ENCODE measurements around the gene SIAH3.
"Not testable (repeated sequence)": the region's sequence is repeated elsewhere in the genome, so short reads cannot be mapped to it uniquely, and the experiment has no call there.

The SIAH3 gene

DNA sequence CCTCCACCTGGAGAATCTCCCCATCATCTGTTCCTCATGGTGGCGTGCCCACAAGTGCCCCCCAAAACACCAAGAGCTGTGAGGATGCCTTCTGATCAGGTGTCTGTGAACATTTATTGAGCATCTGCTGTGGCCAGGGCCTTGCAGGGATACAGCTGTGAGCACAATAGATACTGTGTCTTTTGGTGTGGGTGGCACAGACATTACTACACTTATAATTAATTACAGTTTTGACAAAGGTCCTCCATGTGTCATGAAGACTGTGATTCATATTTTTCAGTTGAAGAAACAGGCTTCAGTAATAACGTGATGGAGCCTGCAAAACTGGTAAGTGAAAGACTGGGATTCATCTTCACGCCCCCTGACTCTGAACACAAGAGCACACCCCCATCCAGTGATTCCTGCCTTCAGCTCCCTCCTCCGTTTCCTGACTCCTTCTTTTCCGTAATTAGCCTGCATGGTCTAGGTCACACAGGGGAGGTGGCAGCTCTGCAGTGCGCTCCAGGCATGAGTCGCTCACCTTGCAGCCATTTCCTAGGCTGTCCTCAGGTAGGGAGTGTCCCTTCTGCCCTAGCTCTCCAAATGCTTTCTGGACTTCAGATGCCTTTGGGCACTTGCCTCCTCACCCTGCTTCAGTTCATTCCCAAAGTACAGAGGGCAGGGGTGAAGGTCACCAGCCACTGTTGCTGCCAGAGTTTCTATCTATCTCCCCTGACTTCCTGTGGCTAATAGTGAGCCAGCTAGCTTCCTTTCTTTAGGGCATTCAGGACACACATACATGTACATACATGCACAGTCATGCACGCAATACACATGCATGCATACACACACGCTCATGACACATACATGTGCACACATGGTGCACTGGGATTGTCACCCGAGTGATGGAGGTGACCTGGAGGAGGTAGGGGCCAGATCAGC, 66.5 kb downstream of the SIAH3 start:
- in situ Hi-C loops (cut with MboI; ENCODE audit: low sequenced_read_pairs): no loop called here

DNA sequence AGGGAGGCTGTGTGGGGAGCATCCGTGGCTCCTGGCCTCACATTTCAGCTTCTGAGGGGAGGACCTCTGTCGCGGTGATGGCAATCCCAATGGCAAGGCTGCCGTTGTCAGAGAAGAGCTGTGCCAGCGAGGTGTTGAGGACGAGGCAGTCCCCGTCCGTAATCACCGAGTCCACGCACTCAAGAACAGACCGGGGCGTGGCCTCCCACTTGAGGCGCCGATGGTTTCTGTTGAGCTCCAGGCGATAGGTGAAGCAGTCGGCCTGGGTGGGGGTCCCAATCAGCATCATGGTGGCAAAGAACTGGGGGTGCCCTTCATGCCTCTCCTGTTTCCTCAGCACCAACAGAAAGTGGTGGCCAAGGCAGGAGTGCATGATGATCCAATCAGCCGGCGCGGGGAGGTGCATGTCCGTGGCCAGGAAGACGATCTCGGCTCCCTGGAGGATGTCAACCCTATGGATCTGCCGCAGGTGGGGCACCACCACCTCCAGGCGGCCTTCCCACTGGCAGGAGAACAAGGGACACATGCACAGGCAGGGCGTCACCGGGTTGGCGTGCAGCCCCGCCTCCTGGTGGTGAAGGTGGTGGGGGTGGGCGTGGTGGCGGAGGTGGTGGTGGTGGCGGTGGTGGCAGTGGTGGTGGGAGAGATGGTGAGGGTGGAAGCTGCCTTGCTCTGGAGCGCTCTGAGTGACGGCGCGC, 68.1 kb downstream of the SIAH3 start:
- in situ Hi-C loops (cut with MboI; ENCODE audit: low sequenced_read_pairs): no loop called here

DNA sequence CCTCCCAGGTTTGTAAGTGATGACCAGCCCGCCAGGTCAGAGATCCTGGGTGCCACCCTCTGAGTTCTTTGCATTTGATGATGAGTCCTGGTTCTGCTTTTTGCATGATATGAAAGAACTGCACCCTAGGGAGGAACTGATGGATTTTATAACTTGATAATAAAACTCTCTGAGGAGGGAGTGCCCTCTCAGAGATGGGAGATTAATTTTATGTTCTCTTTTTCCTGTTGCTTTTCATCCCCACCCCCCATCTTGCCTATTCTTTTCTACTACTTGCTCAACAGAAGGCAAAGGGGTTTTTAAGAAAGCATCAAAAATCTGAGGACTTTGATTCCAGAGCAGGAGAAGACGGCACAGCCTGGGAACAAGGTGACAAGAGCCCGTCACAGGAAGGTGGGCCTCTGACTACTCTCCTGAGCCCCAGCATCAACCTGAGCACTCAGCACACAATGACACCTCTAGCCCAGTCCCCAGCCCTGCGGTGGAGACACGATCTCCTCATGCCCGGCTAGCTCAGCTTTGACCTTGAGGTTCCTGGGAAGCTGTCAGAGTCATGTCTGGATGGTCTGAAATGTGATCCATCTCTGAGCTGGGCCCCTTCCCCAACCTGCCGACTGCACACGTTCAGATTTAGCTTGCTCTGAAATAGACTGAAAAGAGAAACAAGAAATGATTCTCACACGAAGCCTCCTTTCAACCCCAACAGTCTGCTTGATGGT, 69.1 kb downstream of the SIAH3 start:
- in situ Hi-C loops (cut with MboI; ENCODE audit: low sequenced_read_pairs): no loop called here

DNA sequence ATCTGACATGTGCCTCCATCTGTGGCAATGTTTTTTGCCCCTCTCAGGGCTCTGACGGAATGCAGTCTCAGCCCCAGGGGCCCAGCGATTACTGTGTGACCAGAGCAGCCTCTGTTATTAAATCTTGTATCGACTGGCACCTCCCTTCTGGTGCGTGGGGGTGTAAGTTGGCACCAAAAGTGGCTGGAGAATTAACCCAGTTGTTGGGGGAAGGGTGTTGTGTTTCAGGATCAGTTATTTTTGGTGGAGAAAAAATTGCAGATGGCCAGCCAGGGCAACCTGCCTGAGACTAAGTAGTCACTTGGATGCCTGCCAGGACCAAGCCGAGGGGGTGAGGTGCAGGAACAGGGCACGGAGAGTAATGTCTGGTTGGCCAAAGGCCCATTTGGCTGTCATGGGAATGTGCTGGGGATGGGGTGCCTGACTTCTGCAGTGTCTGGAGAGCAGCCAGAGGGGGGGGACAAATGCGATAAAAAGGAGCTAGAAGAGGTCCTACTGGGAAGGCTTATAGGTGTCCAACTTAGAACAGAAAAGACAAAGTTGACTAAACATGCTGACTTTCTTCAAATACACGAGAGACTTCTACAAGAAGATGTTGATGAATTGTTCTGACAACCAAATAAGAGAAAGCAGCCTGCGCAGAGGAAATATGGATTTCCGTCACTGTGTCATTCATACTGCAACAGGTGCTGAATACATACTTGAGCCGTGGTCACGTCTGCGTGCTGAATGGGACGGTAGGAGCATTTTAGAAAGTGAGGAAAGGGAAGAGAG, 69.8 kb downstream of the SIAH3 start:
- in situ Hi-C loops (cut with MboI; ENCODE audit: low sequenced_read_pairs): no loop called here

DNA sequence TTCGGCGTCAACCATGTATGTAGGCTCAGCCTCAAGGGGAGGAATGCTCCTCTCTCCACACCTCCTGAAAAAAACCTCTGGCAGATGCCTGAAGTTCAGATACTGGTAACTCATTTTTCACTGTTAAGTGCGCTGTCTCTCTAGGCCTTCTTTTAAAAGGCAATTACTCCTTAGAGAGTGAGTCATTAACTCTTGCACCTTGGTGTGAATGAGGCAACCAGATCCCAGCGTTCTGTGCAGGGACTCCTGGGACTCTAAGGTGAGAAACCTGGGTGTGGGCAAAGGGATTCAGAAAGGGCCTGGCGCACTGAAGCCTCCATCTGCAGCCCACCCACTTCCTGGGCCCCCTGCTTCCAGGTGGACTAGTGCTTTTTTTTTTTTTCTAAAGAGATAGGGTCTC, 71.7 kb downstream of the SIAH3 start:
- in situ Hi-C loops (cut with MboI; ENCODE audit: low sequenced_read_pairs): no loop called here

DNA sequence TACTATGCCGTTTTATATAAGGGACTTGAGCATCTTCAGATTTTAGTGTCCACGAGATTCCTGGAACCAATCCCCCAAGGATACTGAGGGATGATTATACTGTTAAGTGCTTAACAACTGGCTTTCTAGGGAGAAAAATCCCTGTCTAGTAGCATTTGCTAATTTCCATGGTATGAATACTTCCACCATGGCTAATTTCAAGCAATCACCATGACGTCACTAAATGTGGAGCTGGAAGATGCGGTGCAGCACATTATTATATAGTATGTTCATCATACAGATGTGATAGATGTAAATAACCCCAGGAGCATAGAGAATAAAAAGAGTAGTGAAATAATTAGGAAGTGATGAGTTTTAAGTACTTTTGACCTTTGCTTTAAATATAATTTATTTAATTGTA, 72.7 kb downstream of the SIAH3 start:
- in situ Hi-C loops (cut with MboI; ENCODE audit: low sequenced_read_pairs): no loop called here

DNA sequence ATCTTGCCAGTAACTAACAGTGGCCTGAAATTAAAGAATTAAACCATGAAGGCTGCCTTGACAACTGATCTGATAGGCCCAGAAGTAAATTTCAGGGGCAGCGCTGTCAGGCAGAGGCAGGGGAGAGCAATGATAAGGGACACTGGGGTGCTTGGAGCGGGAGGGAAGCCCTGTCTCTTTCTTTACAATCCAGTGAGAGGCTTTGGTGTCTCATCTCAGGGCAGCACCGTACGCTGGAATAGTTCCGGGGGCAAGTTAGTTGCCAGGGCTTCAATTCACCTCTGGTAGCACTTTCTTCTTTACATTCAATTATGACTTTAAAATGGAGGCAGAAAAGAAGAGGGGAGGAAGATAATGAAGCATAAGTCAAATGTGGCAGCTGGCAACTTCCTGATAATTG, 74.8 kb downstream of the SIAH3 start:
- in situ Hi-C loops (cut with MboI; ENCODE audit: low sequenced_read_pairs): no loop called here

DNA sequence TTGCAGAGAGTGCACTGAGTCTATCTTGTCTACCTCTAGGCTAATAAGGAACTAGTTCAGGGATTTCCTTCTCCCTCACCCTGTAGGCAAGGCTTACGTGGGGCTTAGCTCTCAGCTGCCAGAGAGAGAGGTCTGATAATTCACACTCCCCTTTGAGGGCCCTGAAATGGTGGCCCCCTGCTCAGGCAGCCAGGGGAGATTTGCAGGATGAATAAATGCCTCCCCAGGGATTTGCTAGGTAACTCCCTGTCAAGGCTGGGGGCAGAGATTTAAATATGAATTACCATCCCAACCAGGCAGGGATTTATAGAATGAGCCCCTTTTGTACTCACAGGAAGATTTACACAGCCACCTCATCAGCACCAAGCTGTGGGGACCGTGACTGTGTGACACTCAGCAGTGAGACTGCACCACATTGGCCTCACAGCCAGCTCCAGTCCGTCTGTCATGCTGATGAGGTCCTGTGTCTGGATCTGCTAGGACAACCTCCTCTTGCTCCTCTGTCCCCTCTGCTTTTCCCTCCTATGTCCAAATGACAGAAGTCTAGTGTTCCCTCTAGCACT, 76.1 kb downstream of the SIAH3 start:
- in situ Hi-C loops (cut with MboI; ENCODE audit: low sequenced_read_pairs): no loop called here

DNA sequence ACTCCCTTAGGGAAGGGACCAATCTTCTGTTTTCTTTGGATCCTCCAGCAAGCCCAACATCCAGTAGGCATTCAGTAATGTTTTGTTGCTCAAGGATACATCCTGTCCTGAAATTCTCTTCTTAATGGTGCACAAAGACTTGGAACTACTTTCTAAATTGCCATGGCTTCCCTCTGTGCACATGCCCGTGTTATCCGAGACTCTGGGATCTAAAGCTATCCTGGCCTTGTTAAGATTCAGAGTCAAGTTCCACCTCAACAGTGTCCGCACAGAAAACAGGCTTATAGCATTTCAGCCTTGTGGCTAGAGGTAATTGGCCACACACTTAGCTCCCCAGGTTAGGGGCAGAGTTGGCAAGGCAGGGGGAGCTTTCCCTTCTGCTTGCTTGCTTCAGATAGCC, 77.6 kb downstream of the SIAH3 start:
- in situ Hi-C loops (cut with MboI; ENCODE audit: low sequenced_read_pairs): no loop called here

DNA sequence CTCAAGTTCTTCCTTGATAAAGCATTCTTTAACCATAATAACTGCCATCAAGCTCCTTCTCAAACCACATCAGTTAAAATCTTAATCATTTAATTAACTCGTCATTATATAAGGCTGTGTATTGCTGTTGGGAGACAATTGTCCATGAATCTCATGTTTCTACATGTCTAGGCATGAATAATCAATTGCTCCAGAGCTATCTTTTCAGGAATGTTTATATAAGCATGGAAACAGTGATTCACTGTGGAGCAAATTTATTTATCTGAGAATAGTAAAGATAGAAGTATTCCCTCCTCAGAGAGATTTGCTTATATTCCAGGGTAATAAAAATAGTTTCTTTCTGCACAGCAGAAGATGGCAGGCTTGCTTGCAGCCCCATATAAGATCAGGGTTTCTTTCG, 78.3 kb downstream of the SIAH3 start:
- in situ Hi-C loops (cut with MboI; ENCODE audit: low sequenced_read_pairs): no loop called here

DNA sequence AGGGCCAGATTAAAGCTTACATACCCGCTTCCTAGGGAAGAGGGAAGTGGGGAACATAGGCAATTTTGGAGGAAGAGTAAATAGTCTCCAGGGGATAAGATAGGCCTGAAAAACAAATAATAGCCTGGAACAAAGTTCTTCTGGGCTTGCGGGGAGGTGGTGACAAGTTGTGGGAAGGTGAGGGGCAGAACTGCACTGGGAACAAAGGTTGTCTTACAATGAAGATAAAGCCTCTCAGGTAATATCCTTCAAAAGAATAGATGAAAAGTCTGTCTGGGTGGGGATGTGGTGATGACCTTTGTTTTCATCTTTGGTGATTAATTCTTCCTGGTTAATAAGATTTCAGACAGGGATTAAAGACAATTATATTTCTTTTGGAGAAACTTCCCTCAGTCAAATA, 80.7 kb downstream of the SIAH3 start:
- in situ Hi-C loops (cut with MboI; ENCODE audit: low sequenced_read_pairs): no loop called here

DNA sequence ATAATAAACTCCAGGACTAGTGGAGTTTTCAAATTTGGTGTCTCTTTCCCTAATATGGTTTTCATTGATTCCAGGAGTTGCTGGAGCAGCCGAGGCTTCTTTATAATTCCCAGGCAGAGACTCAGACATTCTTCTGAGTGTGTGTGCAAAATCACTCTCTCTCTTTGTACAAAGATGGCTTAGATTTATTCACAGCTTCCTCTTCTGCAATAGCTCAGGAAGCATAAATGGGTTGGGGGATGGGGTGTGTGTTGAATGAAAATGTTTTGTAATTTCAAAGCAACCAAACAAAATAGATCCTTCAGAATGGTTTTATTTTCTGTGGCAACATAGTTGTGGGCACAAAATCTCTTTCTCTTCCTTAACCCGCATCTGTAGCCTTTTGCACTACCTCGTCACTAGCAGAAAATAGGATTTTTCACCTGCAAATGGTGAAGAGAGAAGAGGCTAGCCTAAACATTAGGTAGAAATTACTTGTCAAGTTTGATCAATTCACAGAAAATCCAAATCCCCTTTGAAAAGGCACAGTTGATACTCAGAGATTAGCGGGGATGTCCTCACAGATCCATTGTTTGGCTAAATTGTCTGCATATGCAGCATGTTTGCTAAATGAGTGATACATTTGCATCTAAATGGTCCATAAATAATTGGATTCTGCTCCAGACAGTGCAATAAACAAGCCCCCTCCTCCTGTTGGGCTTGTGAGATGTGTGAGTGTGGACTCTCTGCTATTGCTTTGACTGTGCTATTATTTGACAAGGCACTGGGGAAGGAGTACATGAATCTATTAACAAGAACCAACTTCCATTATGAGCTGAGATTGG, 82.7 kb downstream of the SIAH3 start:
- in situ Hi-C loops (cut with MboI; ENCODE audit: low sequenced_read_pairs): no loop called here

DNA sequence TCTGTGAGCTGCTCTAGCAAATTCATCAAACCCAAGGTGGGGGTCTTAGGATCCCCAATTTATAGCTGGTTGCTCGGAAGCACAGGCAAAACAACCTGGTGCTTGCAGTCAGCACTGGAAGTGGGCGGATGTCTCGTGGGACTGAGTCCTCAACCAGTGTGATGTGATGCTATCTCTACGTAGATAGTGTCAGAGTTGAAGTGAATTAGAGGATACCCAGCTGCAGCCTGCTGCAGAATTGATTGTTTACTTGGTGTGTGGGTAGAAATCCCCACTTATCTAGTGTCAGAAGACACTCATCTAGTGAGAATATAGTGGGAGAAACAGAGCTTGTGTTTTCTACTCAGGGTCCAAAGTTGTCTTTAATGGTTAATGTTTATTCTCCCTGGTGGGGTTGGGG, 86.1 kb downstream of the SIAH3 start:
- in situ Hi-C loops (cut with MboI; ENCODE audit: low sequenced_read_pairs): no loop called here

DNA sequence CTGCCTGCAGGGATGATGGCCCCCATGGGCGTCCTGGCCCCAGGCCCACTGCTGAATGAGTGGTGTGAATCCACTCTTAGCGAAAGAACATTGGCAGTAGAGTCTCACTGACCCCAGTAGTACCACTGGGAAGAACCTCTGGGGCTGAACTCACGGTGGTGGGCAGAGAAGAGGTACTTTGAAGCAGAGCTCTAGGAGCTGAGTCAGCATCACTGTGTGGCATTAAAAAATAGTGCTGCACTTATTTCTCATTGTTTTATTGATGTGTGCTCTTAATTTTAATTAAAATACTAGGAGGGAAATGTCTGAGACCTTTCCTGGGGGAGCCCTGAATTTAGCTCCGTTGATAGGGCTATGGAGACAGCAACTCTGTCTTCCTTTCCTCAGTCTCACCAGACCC, 88.1 kb downstream of the SIAH3 start:
- in situ Hi-C loops (cut with MboI; ENCODE audit: low sequenced_read_pairs): no loop called here

DNA sequence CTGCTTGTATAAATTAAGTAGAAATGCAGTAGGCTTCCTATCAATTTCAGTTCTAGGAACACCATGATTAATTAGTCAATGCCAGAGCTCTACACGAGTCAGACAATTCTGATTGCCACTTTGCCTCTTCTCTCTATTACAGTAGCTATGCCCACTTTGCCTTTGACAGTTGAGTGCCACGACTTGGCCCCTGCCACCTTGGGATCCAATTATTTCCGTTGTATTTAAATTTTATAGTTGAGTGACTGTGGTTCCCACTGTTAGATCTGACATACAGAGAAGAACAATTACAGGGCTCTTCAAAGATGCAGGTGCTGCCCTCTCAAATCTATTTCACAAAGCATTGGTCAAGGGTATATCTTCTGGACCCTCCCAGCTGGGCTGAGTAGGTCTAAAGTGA, 94.0 kb downstream of the SIAH3 start:
- in situ Hi-C loops (cut with MboI; ENCODE audit: low sequenced_read_pairs): not testable (repeated sequence)

DNA sequence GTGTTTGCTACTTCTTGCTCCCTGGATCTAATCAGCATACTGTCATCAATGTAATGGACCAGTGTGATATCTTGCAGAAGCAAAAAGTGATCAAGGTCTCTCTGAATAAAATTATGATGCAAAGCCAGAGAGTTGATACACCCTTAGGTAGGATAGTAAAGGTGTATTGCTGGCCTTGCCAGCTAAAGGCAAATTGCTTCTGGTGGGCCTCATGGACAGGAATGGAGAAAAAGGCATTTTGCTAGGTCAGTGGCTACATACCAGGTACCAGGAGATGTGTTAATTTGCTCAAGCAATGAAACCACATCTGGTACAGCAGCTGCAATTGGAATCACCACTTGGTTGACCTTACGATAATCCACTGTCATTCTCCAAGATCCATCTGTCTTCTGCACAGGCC, 95.1 kb downstream of the SIAH3 start:
- in situ Hi-C loops (cut with MboI; ENCODE audit: low sequenced_read_pairs): not testable (repeated sequence)

DNA sequence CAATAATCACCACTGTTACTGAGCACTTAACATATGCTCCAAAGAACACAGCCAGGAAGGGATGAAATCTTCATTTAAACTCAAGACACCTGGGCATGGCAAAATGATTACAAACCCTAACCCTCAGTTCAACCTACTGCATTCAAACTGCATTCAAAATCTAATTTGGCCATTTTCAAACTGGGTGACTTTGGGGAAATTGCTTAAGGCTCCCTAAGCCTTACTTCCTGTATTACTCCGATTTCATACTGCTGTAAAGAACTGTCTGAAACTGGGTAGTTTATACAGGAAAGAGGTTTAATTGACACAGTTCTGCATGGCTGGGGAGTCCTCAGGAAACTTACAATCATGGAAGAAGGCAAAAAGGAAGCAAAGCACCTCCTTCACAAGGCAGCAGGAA, 99.0 kb downstream of the SIAH3 start:
- in situ Hi-C loops (cut with MboI; ENCODE audit: low sequenced_read_pairs): no loop called here

DNA sequence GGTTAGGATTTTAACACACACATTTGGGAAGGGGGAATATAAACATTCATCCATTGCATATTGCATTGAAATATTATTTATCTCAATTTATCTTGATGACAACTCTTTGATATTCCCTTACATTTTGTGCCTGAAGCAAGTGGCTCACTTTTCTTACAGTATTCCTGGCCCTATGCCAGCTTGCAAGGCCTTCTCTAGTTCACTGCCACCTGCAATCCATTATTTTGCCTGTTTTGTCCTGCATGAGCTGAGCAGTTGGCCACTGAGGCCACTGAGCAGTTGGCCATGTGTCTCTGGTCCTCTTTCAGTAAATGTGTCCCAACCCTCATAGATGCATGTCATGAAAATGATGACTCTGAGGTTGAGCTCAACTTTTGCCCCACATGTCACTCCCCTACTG, 99.7 kb downstream of the SIAH3 start:
- in situ Hi-C loops (cut with MboI; ENCODE audit: low sequenced_read_pairs): no loop called here

DNA sequence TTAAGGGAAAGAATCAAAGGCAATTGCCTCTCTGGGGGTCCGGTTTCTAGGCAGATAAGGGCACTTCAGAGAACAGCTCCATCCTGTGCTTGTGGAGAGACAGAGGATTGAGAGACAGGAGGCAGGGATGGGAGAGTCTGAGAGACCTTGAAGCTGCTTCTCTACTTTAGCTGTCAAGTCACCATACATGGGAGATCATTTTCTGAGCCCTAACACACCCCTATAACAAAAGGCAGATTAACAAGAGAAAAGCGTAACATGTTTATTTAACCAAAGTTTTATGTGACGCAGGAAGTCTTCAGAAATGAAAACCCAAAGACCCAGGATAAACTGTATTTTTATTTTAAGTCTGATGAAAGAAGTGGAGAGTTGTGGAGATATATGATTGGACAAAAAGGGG, 101.0 kb downstream of the SIAH3 start:
- in situ Hi-C loops (cut with MboI; ENCODE audit: low sequenced_read_pairs): no loop called here

Measured in HL-60/S4 (cell line).